ENCODE measurements around the gene SULT1A1. TPM values are rescaled to one million over a fixed set of nuclear protein-coding genes. Genes with fewer than 3 reads are reported as not detected.
A peak's percentile ranks its signal among the peaks of the same experiment; 100 is the strongest.
"Not testable (repeated sequence)": the region's sequence is repeated elsewhere in the genome, so short reads cannot be mapped to it uniquely, and the experiment has no call there.

SULT1A1 gene
- total RNA-seq, 1 experiment from 2014 or later, result 1.4 TPM

DNA sequence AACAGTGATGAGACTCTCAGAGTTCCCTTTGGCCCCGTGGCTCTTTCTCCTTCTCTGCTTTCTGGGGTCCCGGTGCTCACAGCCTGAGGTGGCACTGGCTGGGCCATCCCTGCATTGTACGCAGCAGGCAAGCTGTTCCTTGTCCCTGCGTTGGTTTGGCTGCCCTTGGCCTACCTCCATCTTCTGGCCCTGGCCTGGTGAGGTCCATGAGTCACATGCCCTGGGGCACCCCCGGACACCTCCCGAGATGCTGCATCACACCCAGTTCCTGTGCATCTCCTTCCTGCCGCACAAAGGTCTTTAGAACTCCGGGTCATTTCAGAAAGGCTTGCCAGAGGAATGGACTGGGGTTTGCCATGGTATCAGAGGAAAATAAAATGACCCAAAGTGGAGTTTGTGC is 22.5 kb downstream of the SULT1A1 start:
- H3K9me3 ChIP-seq (replicated peaks), result no peaks in the 10 kb centered on the region

GRCh38 chr16:28586466-28586865 is 23.4 kb downstream of the SULT1A1 start:
- no peak overlapping the region for H3K4me3 ChIP-seq
- H3K27me3 ChIP-seq, result no peaks in the 10 kb centered on the region
- no peaks in the 10 kb centered on the region for H3K4me1 ChIP-seq
- DNase-seq, result no peak
- no peak overlapping the region for H3K27ac ChIP-seq
- H3K9me3 ChIP-seq (replicated peaks), result no peaks in the 10 kb centered on the region
- no peaks in the 10 kb centered on the region for H3K36me3 ChIP-seq

More for the DNA sequence above, 22.5 kb downstream of the SULT1A1 start:
- Histone ChIP-seq H3K4me1 (no peaks in the 10 kb centered on the region), H3K36me3 (no peaks in the 10 kb centered on the region), H3K27me3 (no peaks in the 10 kb centered on the region), H3K27ac (no peak overlapping the region), H3K4me3 (no peak overlapping the region)
- no peak for DNase-seq

DNA sequence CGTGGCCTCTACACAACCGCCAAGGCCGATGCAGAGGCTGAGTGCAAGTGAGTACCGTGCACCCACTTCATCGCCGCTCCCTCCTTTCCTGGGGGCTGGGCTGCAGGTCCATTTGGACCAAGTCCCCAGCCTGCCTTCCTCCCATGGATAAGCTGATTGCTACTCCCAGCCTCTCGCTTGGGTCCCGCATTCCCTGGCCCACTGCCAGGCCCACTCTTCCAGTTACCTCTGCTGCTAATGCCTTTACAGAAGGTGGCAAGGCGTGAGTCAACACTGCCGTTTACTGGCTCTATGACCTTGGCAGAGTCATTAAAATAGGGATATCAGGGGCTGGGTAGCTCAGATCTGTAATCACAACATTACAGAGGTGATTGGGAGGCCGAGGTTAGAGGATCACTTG is 24.2 kb downstream of the SULT1A1 start:
- H3K4me3 ChIP-seq, result no peak overlapping the region
- no peak overlapping the region for H3K27ac ChIP-seq

DNA sequence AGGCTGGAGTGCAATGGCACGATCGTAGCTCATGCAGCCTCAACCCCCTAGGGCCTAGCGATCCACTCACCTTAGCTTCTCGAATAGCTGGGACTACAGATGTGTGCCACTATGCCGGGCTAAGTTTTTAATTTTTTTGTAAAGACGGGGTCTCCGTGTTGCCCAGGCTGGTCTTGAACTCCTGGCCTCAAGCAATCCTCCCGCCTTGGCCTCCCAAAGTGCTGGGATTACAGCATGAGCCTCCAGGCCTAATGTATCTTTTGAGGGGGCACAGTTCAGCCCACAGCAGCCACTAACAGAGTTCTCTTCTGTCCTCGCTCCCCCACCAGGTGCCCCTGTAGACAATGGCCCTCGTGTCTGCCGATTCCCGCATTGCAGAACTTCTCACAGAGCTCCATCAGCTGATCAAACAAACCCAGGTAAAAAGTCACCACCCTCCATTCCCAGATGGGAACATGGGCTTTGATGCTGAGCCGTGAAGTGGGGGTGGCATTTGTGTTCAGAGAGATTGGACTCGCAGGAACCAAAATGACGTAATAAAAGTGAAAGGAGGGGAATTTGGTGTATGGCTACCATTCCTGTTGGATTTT is 29.0 kb downstream of the SULT1A1 start:
- H3K36me3 ChIP-seq, result no peaks in the 10 kb centered on the region
- no peak overlapping the region for H3K4me3 ChIP-seq
- H3K27ac ChIP-seq, result no peak overlapping the region
- H3K4me1 ChIP-seq, result no peaks in the 10 kb centered on the region
- no peaks in the 10 kb centered on the region for H3K9me3 ChIP-seq (replicated peaks)
- no peaks in the 10 kb centered on the region for H3K27me3 ChIP-seq
- DNase-seq, result no peak

More for the DNA sequence above, 24.2 kb downstream of the SULT1A1 start:
- Histone ChIP-seq H3K27me3 (no peaks in the 10 kb centered on the region), H3K36me3 (no peaks in the 10 kb centered on the region), H3K4me1 (no peaks in the 10 kb centered on the region), H3K9me3 (replicated peaks) (no peaks in the 10 kb centered on the region)
- no peak for DNase-seq

- Histone ChIP-seq H3K27ac (no peak overlapping the region), H3K9me3 (replicated peaks) (no peaks in the 10 kb centered on the region), H3K27me3 (no peaks in the 10 kb centered on the region), H3K4me1 (0 out of 2 replicates have a peak, but pooled peaks cover 2% of the 10 kb centered on the region), H3K4me3 (no peak overlapping the region), H3K36me3 (no peaks in the 10 kb centered on the region)
- DNase-seq, result no peak
These were observed 34.3 kb downstream of the SULT1A1 start for GRCh38 chr16:28575446-28576109.

DNA sequence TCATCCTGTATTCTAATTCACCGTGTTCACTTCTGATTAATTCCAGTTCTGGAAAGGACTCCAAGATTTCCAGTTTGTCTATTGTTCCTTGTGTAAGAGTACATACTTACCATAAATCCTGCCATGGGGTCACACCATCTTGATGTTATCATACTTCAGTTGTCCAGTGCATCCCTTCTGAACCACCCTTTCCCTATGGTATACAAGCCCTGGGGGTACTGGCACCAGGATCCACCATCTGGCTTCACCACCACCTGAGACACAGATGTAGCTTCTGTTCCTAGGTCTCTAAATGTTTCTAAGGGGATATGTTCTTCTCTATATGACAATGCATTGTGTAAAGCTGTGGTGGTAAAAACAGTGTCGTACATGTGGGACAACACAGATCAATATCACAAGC is 34.9 kb downstream of the SULT1A1 start:
- H3K9me3 ChIP-seq (replicated peaks), result no peaks in the 10 kb centered on the region
- no peak for DNase-seq
- H3K27me3 ChIP-seq, result no peaks in the 10 kb centered on the region
- H3K4me1 ChIP-seq, result 0 out of 2 replicates have a peak, but pooled peaks cover 2% of the 10 kb centered on the region
- no peaks in the 10 kb centered on the region for H3K36me3 ChIP-seq
- H3K4me3 ChIP-seq, result no peak overlapping the region
- no peak overlapping the region for H3K27ac ChIP-seq

- H3K27me3 ChIP-seq, result no peaks in the 10 kb centered on the region
- no peak overlapping the region for H3K4me3 ChIP-seq
- no peak for DNase-seq
- H3K27ac ChIP-seq, result no peak overlapping the region
- H3K4me1 ChIP-seq, result 0 out of 2 replicates have a peak, but pooled peaks cover 2% of the 10 kb centered on the region
- H3K9me3 ChIP-seq (replicated peaks), result no peaks in the 10 kb centered on the region
- H3K36me3 ChIP-seq, result no peaks in the 10 kb centered on the region
These were observed 35.8 kb downstream of the SULT1A1 start for GRCh38 chr16:28573738-28574718.

DNA sequence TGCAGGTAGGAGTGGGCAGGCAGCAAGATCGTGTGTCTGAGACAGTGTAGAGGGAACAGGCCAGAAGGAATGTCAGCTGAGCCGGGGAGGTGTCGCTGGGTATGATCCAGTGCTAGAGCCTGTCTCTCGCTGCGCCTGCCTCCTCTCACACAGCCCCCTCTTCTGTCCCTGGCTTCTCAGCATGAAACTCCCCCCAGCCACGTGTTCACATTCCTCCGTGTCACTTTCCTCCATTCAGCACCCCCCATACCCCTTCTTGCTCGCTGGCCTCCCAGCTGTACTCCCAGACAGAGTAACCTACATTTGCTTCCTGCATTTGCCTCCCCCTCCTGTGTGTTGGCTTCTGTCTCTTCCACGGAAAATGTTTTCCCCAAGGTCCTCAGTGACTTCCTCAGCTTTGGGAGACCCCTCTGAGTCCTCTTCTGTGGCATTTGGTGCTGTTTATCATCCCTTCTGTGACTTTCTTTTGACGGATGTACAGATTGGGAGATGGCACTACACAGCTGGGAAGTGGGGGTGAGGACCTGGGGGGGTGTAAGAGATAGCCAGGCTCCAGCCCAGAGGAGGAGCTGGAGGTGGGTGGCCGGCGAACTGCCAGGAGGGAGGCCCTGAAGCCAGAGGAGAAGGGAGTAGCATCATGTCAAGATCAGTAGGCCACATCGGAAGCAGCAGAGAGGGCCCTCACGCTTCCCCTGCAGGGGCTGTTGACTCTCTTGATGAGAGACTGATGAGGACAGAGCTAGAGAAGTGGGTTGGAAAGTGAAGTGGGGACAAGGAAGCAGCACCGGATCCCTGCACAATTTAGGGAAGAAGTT is 36.9 kb downstream of the SULT1A1 start:
- peak; percentile 54 to 61 for DNase-seq
- no peaks in the 10 kb centered on the region for H3K36me3 ChIP-seq
- H3K4me3 ChIP-seq, result no peak overlapping the region
- no peaks in the 10 kb centered on the region for H3K9me3 ChIP-seq (replicated peaks)
- no peaks in the 10 kb centered on the region for H3K27me3 ChIP-seq
- H3K27ac ChIP-seq, result peak overlapping the region; percentile 43; the same call in 1 of the 2 replicates
- H3K4me1 ChIP-seq, result 0 out of 2 replicates have a peak, but pooled peaks cover 2% of the 10 kb centered on the region

DNA sequence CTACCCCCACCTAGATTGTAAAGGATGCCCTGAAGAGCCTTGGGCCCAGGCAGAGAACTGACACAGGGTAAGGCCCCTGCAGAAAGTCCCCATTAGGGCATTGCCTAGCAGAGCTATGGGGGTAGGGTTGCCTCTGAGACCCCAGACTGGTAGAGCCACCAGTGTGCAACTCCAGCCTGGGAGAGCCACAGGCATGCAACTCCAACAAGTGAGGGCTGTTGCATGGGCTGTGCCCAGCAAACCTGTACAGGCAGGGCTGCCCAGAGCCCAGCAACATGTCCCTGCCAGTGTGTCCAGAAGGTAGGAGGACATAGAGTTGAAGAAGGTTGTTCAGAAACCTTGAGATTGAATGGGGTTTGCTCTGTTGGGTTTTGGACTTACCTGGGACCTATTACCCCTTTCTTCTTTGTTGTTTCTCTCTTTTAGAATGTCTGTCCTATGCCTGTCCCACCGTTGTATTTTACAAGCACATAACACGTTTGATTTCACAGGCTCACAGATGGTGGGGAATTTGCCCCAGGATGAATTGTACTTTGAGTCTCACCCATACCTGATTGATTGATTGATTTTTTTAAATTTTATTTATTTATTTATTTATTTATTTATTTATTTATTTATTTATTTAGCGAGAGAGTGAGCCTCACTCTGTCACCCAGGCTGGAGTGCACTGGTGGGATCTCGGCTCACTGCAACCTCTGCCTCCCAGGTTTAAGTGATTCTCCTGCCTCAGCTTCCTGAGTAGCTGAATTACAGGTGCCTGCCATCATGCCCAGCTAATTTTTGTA is 39.7 kb downstream of the SULT1A1 start:
- Histone ChIP-seq H3K4me3 (no peak overlapping the region), H3K9me3 (replicated peaks) (no peaks in the 10 kb centered on the region), H3K27ac (no peak overlapping the region), H3K27me3 (no peaks in the 10 kb centered on the region), H3K36me3 (no peaks in the 10 kb centered on the region), H3K4me1 (0 out of 2 replicates have a peak, but pooled peaks cover 2% of the 10 kb centered on the region)
- no peak for DNase-seq

DNA sequence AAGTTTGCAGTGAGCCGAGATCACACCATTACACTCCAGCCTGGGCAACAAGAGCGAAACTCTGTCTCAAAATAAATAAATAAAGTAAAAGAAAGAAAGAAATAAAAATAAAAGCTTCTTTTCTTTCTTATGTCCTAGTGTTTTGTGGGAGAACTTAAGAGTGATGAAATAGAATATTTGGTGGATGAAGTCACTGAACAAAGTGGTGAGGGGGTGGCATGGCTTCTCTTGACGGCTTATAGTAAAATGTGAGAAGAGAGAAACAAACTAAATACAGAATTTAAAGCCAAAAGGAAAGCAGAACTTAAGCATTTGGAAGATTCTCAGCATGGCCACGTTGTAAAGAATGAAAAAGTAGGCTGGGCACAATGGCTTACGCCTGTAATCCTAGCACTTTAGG is 40.8 kb downstream of the SULT1A1 start:
- DNase-seq, result no peak
- Histone ChIP-seq H3K4me3 (no peak overlapping the region), H3K4me1 (0 out of 2 replicates have a peak, but pooled peaks cover 2% of the 10 kb centered on the region), H3K9me3 (replicated peaks) (no peaks in the 10 kb centered on the region), H3K27me3 (no peaks in the 10 kb centered on the region), H3K27ac (no peak overlapping the region), H3K36me3 (no peaks in the 10 kb centered on the region)

GRCh38 chr16:28567292-28567691 is 42.6 kb downstream of the SULT1A1 start:
- Histone ChIP-seq H3K9me3 (replicated peaks) (no peaks in the 10 kb centered on the region), H3K4me1 (0 out of 2 replicates have a peak, but pooled peaks cover 2% of the 10 kb centered on the region), H3K27me3 (no peaks in the 10 kb centered on the region), H3K27ac (no peak overlapping the region), H3K4me3 (no peak overlapping the region), H3K36me3 (no peaks in the 10 kb centered on the region)
- DNase-seq, result no peak

DNA sequence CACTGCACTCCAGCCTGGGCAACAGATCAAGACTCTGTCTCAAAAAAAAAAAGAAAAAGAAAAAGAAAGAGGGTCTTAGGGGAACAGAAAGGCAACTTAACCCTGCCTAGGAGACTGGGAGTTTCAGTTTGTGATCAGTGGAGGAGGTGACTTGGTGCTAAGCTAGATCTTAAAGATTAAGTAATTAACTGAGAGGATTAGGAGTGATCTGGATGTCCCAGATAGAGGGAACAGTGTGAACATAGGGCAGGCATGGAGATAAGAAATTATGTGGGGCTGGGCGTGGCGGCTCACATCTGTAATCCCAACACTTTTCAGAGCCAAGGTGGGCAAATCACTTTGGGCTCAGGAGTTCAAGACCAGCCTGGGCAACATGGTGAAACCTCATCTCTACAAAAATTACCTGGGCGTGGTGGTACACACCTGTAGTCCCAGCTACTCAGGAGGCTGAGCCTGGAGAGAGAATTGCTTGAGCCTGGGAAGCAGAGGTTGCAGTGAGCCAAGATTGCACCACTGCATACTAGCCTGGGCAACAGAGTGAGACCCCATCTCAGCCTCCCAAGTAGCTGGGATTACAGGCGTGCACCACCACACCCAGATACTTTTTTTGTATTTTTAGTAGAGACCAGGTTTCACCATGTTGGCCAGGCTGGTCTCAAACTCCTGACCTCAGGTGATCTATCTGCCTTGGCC is 43.5 kb downstream of the SULT1A1 start:
- H3K27me3 ChIP-seq; H3K9me3 ChIP-seq (replicated peaks); H3K4me1 ChIP-seq; DNase-seq; H3K36me3 ChIP-seq; H3K27ac ChIP-seq; H3K4me3 ChIP-seq: not testable (repeated sequence)

DNA sequence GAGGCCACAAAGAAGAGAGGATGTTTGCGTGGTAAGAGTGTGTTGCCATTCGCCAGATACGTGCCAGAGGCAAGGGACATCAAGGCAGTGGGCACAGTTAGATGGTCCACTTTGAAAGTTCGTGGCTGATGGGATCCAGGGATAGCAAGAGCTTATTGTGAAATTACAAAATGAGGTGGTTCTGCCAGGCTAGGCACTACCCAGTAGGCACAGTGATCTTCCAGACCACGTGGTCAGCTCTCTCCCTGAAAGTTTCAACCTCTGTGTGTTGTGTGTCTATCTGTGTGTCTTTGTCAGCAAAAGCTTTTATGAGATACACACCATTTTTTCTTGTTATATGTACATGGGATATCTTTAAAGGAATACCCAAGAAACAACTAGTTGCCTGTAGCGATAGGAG is 46.6 kb downstream of the SULT1A1 start:
- DNase-seq, result no peak
- H3K4me1 ChIP-seq, result no peaks in the 10 kb centered on the region
- no peaks in the 10 kb centered on the region for H3K27me3 ChIP-seq
- no peaks in the 10 kb centered on the region for H3K9me3 ChIP-seq (replicated peaks)
- no peak overlapping the region for H3K27ac ChIP-seq
- no peak overlapping the region for H3K4me3 ChIP-seq
- H3K36me3 ChIP-seq, result peaks cover 4% of the 10 kb centered on the region; the same call in 1 of the 2 replicates
